HepG2 (cell line): ENCODE results near the gene RSPRY1. TPM values are rescaled to one million over a fixed set of nuclear protein-coding genes. Genes with fewer than 3 reads are reported as not detected.

Experiments used
- CENPT ChIP-seq: sonication (generic); formaldehyde crosslinking; IDR thresholded peaks from 2 replicates; pipeline ENCODE4 v1.8.0; 2022; ENCODE audit warnings: low read depth, mild to moderate bottlenecking, moderate library complexity, missing genetic modification reagents
- CTCF ChIP-seq: sonication (generic); formaldehyde crosslinking; IDR thresholded peaks from 2 replicates; pipeline ENCODE4 v1.5.0; 2020; ENCODE audit warnings: mild to moderate bottlenecking, missing genetic modification reagents, moderate library complexity
- DMAP1 ChIP-seq: IDR thresholded peaks from 2 replicates; pipeline ENCODE4 v1.6.1; 2016
- MEF2D ChIP-seq: sonication (generic); formaldehyde crosslinking; IDR thresholded peaks from 2 replicates; pipeline ENCODE4 v1.5.1; 2020; ENCODE audit warnings: mild to moderate bottlenecking, missing genetic modification reagents
- NONO ChIP-seq, 2 experiments: fragments of 450-650 bp in 1 of 2; sonication (generic) in 1 of 2; formaldehyde crosslinking in 1 of 2; IDR thresholded peaks in 1 of 2; conservative IDR thresholded peaks in 1 of 2; 2 replicates each; pipeline versions ENCODE4 v1.6.1 to v1.8.0; 2017 to 2022; ENCODE audit warnings: mild to moderate bottlenecking in 1 of 2, missing genetic modification reagents in 1 of 2, moderate library complexity in 1 of 2
- SALL1 ChIP-seq: sonication (generic); formaldehyde crosslinking; IDR thresholded peaks from 2 replicates; pipeline ENCODE4 v1.8.0; 2022; ENCODE audit warnings: mild to moderate bottlenecking, missing genetic modification reagents
- SOX13 ChIP-seq, 3 experiments: fragments of 450-650 bp in 1 of 3; sonication (generic) in 1 of 3; formaldehyde crosslinking in 1 of 3; IDR thresholded peaks in 2 of 3; conservative IDR thresholded peaks in 1 of 3; 2 replicates each; pipeline versions ENCODE4 v1.5.0 to v1.6.1; 2016 to 2020; ENCODE audit warnings: antibody characterized with exemption in 1 of 3, mild to moderate bottlenecking in 1 of 3, missing compliant biosample characterization in 1 of 3, missing genetic modification reagents in 1 of 3, moderate library complexity in 1 of 3
- U2AF1 ChIP-seq: fragments of 200-400 bp; formaldehyde crosslinking; optimal IDR thresholded peaks from 2 replicates; pipeline ENCODE3; 2017; ENCODE audit warnings: mild to moderate bottlenecking, low read depth, low read length
- ZFP62 ChIP-seq: sonication (generic); formaldehyde crosslinking; IDR thresholded peaks from 2 replicates; pipeline ENCODE4 v1.4.0; 2020; ENCODE audit warnings: missing genetic modification reagents
- ZFX ChIP-seq: sonication (generic); formaldehyde crosslinking; IDR thresholded peaks from 2 replicates; pipeline ENCODE4 v1.4.0; 2020; ENCODE audit warnings: mild to moderate bottlenecking, low read depth, missing genetic modification reagents, moderate library complexity
- ZNF670 ChIP-seq: sonication (generic); formaldehyde crosslinking; IDR thresholded peaks from 2 replicates; pipeline ENCODE4 v1.8.0; 2022; ENCODE audit warnings: mild to moderate bottlenecking, missing genetic modification reagents, borderline replicate concordance
- ZSCAN21 ChIP-seq: sonication (generic); formaldehyde crosslinking; IDR thresholded peaks from 2 replicates; pipeline ENCODE4 v1.8.0; 2022; ENCODE audit warnings: mild to moderate bottlenecking, missing genetic modification reagents, moderate library complexity, borderline replicate concordance
- polyA plus RNA-seq, 8 experiments: library from polyadenylated mRNA; depleted of rRNA in 3 of 8; stranded (reverse) in 7 of 8; unstranded in 1 of 8; fragments of >200 nt; fragmentation: Illumina TruSeq in 4 of 8; extraction: Trizol in 4 of 8; gene quantifications; 2 replicates each; pipeline versions ENCODE4 v1.2.1 to v1.2.3, GENCODE V29; 2011 to 2016; ENCODE audit warnings: low read depth in 4 of 8, missing spikeins in 1 of 8, mixed read lengths in 1 of 8; ENCODE audit not compliant: insufficient read depth in 1 of 8
- total RNA-seq, 5 experiments: library from RNA; depleted of rRNA; stranded (reverse); fragments of >200 nt; fragmentation: Illumina TruSeq; extraction: Trizol; gene quantifications; 2 replicates each; pipeline ENCODE4 v1.2.3, GENCODE V29; 2016; ENCODE audit warnings: low read depth in 1 of 5
- TF ChIP-seq, protein P1 (sequence below): sonication (generic); formaldehyde crosslinking; IDR thresholded peaks from 2 replicates; pipeline ENCODE4 v1.4.0; 2020; ENCODE audit warnings: low read depth, missing genetic modification reagents
- TF ChIP-seq, protein P2 (sequence below): sonication (generic); formaldehyde crosslinking; IDR thresholded peaks from 2 replicates; pipeline ENCODE4 v1.5.1; 2020; ENCODE audit warnings: missing genetic modification reagents, mild to moderate bottlenecking, borderline replicate concordance
- TF ChIP-seq, protein P3 (sequence below): sonication (generic); formaldehyde crosslinking; IDR thresholded peaks from 2 replicates; pipeline ENCODE4 v1.4.0; 2020; ENCODE audit warnings: missing genetic modification reagents, borderline replicate concordance
- TF ChIP-seq, protein P4 (sequence below): sonication (generic); formaldehyde crosslinking; IDR thresholded peaks from 2 replicates; pipeline ENCODE4 v1.8.1; 2023; ENCODE audit warnings: mild to moderate bottlenecking, inconsistent platforms, moderate library complexity, missing genetic modification reagents, borderline replicate concordance

RSPRY1 gene
- total and polyA plus RNA-seq, 2 of the 13 experiments (the other 11 are each of a cell fraction or from before 2014, with no cell fraction given) = 53.4 to 61.0 TPM

DNA sequence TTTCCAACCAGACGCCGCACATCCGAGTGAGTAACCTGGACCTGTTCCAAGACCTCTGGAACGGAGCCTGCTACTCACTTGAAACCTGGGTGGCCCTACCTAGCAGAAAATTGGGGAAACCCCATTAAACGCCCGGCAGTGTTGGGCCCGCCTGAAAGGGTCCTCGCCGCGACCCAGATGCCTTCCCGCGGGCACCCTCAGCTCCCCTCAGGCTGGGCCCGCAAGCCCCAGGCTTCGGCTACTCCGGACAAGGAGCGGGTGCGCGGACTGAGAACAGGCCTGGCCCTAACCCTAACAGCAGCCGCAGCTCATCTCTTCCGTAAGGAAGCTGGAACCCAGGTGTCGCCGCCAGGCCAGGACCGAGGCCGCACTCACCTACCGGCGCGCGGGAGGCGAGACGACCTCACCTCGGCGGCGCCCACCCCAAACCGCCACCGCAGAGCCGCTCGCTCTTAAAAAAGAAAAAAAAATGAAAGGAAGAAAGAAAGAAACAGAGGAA lies 634 bp upstream of the RSPRY1 start (continued):
- TF ChIP-seq U2AF1 (no peak), NONO (IDR thresholded peaks at IDR 0.05) (no peak), NONO (CRISPR knock-in tag; conservative IDR thresholded peaks at IDR 0.05) (no peak), ZNF670 (CRISPR knock-in tag) (peak; percentile 67; the same call in 1 of the 2 replicates), ZSCAN21 (CRISPR knock-in tag) (peak; percentile 46; the same call in 1 of the 2 replicates), SOX13 (IDR thresholded peaks at IDR 0.05) (no peak), SOX13 (CRISPR knock-in tag; conservative IDR thresholded peaks at IDR 0.05 in 1 of 2, IDR thresholded peaks at IDR 0.05 in 1 of 2) (0 out of 4 replicates have a peak, but pooled peaks of 1 of the 2 experiments have one; percentile 24), MEF2D (CRISPR knock-in tag) (no peak), ZFX (CRISPR knock-in tag) (peak; percentile 79), CENPT (CRISPR knock-in tag) (no peak), CTCF (0 out of 2 replicates have a peak, but pooled peaks have one; percentile 2), DMAP1 (CRISPR knock-in tag) (peak; percentile 44; the same call in 1 of the 2 replicates), ZFP62 (CRISPR knock-in tag) (no peak), SALL1 (CRISPR knock-in tag) (peak; percentile 49; the same call in 1 of the 2 replicates)
- TF ChIP-seq, protein P1, sequence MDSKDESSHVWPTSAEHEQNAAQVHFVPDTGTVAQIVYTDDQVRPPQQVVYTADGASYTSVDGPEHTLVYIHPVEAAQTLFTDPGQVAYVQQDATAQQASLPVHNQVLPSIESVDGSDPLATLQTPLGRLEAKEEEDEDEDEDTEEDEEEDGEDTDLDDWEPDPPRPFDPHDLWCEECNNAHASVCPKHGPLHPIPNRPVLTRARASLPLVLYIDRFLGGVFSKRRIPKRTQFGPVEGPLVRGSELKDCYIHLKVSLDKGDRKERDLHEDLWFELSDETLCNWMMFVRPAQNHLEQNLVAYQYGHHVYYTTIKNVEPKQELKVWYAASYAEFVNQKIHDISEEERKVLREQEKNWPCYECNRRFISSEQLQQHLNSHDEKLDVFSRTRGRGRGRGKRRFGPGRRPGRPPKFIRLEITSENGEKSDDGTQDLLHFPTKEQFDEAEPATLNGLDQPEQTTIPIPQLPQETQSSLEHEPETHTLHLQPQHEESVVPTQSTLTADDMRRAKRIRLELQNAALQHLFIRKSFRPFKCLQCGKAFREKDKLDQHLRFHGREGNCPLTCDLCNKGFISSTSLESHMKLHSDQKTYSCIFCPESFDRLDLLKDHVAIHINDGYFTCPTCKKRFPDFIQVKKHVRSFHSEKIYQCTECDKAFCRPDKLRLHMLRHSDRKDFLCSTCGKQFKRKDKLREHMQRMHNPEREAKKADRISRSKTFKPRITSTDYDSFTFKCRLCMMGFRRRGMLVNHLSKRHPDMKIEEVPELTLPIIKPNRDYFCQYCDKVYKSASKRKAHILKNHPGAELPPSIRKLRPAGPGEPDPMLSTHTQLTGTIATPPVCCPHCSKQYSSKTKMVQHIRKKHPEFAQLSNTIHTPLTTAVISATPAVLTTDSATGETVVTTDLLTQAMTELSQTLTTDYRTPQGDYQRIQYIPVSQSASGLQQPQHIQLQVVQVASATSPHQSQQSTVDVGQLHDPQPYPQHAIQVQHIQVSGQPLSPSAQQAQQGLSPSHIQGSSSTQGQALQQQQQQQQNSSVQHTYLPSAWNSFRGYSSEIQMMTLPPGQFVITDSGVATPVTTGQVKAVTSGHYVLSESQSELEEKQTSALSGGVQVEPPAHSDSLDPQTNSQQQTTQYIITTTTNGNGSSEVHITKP (CRISPR knock-in tag) = no peak
- TF ChIP-seq, protein P2, sequence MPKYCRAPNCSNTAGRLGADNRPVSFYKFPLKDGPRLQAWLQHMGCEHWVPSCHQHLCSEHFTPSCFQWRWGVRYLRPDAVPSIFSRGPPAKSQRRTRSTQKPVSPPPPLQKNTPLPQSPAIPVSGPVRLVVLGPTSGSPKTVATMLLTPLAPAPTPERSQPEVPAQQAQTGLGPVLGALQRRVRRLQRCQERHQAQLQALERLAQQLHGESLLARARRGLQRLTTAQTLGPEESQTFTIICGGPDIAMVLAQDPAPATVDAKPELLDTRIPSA (CRISPR knock-in tag) = 0 out of 2 replicates have a peak, but pooled peaks have one; percentile 57
- TF ChIP-seq, protein P3, sequence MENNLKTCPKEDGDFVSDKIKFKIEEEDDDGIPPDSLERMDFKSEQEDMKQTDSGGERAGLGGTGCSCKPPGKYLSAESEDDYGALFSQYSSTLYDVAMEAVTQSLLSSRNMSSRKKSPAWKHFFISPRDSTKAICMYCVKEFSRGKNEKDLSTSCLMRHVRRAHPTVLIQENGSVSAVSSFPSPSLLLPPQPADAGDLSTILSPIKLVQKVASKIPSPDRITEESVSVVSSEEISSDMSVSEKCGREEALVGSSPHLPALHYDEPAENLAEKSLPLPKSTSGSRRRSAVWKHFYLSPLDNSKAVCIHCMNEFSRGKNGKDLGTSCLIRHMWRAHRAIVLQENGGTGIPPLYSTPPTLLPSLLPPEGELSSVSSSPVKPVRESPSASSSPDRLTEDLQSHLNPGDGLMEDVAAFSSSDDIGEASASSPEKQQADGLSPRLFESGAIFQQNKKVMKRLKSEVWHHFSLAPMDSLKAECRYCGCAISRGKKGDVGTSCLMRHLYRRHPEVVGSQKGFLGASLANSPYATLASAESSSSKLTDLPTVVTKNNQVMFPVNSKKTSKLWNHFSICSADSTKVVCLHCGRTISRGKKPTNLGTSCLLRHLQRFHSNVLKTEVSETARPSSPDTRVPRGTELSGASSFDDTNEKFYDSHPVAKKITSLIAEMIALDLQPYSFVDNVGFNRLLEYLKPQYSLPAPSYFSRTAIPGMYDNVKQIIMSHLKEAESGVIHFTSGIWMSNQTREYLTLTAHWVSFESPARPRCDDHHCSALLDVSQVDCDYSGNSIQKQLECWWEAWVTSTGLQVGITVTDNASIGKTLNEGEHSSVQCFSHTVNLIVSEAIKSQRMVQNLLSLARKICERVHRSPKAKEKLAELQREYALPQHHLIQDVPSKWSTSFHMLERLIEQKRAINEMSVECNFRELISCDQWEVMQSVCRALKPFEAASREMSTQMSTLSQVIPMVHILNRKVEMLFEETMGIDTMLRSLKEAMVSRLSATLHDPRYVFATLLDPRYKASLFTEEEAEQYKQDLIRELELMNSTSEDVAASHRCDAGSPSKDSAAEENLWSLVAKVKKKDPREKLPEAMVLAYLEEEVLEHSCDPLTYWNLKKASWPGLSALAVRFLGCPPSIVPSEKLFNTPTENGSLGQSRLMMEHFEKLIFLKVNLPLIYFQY (CRISPR knock-in tag) = no peak
- TF ChIP-seq, protein P4, sequence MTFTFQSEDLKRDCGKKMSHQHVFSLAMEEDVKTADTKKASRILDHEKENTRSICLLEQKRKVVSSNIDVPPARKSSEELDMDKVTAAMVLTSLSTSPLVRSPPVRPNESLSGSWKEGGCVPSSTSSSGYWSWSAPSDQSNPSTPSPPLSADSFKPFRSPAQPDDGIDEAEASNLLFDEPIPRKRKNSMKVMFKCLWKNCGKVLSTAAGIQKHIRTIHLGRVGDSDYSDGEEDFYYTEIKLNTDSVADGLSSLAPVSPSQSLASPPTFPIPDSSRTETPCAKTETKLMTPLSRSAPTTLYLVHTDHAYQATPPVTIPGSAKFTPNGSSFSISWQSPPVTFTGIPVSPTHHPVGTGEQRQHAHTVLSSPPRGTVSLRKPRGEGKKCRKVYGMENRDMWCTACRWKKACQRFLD (CRISPR knock-in tag) = peak; percentile 78; the same call in 1 of the 2 replicates
